KG1 (cell line): ENCODE data around the gene ZNF621.

Experiments
- DNase-seq: peaks from one replicate; lab custom pipeline; 2025; lab: John Stamatoyannopoulos, UW

ZNF621 gene

DNA sequence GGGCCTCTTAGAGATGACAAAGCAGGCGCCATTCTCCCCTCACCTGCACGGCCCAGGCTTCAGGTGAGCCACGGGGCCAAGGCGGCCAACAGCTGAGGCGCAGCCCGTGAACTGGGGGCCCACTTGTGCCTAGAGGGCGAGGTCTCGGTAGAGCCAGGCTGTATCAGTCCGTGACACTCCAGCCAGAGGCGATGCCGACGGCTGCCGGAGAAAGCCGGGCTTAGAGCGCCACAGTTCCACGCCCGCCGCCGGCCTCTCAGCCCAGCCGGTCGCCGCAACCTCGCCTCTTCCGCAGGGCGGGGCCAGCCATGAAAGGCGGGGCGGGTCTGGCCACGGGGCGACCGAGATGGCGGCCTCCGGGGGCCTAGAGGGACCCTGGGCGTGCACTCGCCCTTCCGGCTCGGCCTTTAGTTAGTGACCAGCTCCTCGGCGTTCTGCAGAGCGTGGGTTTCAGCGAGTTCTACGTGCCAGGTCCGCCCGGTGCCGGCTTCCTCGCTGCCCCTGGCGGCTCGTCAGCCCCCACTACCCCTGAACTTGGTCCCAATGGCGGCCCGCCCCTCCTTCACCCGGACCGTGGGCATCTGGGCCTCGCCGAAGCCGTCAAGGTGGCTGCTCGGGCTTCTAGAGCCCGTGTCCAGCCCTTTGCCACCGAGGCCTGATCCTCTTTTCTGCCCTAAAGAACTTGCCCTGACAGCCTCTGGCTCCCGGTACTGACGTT lies at the start of gene ZNF621:
Gene ZNF621, plus strand, starts transcription at position 393 of the 718 bp plus-strand sequence. CDS start 881 bp downstream, outside the sequence.
- DNase-seq, result peak; percentile 78

DNA sequence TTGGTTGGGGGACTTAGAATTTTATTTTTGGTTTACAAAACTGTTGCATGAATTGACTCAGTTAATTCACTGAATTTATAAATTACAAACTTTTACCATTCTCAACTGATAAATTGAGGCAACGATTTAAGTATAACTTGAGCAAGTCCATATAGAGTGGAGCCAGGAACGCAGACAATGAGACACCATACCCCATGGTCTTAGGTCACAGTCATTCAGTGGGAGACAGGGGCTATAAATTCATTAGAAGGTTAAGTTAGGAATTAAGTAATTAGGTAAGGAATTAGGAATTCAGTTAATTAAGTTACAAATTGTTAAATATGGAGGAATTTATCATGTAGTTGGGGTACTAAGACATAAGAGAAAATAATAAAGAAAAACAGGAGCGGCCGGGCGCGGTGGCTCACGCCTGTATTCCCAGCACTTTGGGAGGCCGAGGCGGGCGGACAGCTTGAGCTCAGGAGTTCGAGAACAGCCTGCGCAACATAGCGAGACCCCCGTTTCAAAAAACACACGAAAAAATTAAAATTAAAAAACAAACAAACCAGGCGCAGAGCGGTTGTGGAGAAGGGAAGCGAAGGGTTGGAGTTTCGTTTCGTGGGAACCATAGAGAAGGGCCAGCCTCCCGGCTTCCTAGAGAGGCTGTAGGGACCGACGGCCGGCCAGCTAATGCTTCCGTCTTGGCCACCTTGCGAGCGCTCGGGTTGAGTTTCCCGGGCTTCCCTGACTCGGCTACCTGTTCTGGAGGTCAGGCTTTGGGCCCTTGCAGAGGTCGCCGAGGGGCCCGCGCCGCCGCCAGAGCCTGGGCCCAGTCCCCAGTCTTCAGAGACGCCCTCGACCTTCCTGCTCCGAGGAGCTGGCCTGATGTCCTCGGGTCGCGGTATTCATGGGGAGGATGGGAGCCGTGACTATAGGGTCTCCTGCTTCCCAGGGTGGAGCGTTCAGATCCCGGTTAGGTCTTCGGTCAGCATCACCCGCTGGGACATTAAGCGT lies 48.0 kb upstream of the ZNF621 start, which contains the start of gene ZNF619:
Gene ZNF619, plus strand, starts transcription at position 645 of the 993 bp plus-strand sequence. CDS start 858 bp downstream, outside the sequence.
- DNase-seq, result peak; percentile 59

DNA sequence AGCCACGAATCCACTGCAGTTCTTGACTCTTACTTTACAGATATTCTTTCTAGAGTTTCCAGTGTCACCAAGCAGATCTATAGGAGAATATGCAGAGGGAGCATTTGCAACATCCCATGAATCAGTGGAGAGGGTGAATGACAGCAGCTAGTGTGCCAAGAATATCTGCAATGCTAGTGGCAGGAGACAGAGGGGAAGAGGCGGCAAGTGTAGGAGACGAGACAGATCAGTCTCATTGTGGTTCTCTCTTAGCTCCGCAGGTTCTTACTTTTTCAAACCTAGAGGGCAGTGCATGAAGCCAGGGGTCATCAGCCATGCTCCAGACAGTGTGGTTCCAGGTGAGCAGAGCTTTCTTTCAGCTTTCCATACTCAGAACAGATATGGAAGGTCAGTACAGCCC lies 47.1 kb upstream of the ZNF621 start:
- DNase-seq, result no peak

DNA sequence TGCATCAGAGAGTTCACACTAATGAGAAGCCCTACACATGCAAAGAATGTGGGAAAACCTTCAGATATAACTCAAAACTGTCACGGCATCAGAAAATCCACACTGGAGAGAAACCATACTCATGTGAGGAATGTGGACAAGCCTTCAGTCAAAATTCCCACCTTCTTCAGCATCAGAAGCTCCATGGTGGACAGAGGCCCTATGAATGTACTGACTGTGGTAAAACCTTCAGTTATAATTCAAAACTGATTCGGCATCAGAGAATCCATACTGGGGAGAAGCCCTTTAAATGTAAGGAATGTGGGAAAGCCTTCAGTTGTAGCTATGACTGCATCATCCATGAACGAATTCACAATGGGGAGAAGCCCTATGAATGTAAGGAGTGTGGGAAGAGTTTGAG lies 37.6 kb upstream of the ZNF621 start:
- DNase-seq, result no peak

DNA sequence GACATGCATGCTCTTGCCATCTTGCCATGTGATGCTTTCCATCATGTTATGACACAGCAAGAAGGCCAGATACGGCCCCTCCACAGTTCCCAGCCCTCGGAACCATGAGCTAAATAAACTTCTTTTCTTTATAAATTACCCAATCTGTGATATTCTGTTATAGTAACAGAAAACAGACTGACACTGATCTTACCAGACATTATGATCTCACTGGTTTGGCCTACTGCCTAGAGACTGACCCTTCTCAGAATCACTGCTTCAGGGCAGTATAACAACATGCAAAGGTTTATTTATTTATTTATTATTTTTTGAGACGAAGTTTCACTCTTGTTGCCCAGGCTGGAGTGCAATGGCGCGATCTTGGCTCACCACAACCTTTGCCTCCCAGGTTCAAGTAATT lies 33.8 kb upstream of the ZNF621 start:
- no peak for DNase-seq

DNA sequence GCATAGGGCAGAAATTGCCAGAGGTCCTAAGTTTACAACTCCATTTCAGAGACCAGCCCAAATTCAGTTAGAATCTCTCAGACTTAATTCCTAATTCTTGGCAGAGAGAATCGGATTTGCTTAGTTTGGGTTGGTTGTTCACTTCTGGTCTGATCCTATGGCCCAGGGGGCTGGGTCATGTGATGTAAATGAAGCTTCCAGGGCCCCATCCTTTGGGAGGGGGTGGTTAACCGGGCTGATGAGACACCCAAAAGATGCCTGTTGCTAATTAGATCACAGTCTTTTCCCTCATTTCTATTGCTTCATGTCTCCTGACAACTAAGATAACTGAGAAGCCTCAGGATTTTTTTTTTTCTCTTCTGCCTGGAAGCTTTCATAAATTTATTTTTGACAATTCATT lies 30.1 kb upstream of the ZNF621 start:
- DNase-seq, result no peak

DNA sequence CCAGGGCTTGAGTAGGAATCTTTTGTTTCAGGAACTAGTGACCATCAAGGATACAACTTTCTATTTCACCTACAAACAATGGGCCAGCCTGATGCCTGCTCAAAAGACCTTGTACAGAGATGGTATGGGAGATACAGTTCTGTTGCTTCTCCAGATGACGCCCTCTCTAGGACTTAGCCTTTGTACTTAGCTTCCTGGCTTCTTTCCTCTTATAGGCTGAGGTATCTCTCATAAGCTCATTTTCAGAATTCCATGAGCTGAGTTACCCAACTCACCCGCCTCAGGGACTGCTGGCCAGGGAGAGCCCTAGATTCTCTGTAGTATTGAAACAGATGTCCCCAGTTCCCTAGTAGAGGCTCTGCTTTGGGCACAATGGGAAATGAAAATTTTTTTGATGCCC lies 27.5 kb upstream of the ZNF621 start:
- no peak for DNase-seq

DNA sequence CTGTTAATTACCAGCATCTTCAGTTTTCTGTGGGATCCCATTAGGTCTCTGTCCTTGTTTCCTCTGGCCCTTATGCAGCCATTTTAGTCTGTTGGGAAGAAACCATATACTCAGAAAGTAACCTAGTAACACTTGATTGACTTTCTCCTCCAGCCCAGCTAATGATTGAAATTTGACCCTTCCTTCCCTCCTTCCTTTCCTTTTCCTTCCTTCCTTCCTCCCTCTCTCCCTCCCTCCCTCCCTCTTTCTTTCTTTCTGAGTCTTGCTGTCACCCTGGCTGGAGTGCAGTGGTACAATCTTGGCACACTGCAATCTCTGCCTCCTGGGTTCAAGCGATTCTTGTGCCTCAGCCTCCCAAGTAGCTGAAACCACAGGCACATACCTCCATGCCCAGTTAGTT lies 24.8 kb upstream of the ZNF621 start:
- no peak for DNase-seq

DNA sequence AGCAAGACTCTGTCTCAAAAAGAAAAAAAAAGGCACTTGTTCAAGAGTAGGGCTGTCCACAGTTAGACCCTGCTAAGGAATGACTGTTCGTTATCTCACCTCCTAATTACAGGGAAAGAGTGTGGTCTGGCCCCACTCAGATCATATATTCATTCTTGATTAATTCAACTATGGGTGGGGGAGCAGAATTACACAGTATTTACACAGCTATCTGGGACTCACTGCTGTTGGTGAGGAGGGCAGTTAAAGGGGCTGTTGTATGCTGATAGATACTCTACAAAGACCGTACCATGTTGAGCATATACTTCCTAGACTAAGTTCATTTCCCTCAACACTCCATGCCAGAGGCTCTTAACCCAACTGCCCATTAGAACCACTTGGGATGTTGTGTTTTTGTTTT lies 22.7 kb upstream of the ZNF621 start:
- DNase-seq, result no peak

DNA sequence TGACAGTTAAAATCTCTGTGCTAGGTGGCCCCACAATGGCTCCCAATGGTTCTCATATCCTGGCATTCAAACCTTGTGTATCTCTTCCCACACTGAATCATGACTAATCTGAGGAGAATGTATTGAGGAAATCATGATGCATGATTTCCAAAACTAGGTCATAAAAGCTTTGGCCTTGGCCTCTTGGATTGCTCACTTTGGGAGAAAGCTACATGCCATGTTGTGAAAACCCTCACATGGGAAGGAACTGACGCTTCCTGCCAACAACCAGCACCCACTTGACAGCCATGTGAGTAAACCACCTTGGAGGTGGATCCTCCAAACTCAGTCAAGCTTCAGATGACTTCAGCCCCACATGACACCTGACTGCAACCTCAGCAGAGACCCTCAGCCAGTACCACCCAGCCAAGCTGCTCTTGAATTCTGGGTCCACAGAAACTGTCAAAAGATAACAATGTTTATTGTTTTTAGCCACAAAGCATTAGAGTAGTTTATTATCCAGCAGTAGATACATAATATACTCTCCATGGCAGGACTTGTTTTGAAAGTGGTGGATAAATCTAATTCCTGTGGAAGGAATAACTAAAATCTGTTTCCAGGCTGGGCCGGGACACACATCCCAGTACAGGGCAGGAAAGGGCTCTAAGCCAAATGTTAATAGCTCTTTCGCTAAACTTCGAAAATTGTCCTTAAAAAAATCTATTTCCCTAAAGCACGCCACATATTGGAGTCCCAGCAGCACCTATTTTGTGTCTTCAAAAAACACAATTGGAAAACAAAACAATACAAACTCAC lies 19.9 kb upstream of the ZNF621 start:
- DNase-seq, result no peak

DNA sequence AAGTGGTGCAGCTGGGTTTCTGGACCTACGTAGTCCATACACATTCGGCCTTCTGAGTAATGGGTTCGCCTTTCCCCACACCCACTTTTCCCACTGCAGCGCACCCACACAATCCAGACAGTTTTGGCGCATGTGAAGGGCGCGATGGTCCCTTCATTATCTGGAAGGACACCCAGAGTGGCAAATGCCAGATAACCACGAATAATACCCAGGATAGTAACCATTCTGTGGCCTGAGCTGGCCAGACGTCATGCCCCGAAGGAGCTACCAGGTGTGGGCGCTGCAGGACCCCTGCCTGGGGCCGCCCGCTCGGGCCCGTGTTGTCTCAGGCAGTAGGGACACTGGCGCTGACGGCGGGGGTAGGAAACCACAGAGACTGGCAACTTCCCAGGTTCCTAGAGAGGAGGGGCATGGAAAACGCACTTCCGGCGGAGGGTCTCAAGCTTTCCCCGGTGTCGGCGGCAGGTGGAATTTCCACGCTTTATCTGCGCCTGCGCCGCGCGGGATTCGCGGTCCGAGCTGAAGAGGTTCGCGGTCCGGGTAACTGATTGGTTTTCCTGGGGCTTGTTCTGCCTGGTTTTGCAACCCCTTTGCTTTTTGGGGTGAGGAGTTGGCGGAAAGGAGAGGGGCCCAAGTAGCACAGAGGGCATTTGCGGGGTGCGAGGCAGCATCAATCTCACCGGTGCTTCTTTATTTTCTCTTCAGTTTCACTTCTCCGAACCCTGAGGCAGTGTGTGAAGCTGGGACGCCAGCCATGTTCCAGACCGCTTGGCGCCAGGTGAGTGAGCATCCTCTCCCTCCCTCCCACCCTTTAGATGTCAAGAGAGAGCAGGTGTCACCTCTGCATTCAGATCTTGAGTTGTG lies 18.9 kb upstream of the ZNF621 start, which contains the start of gene ZNF620:
Gene ZNF620, plus strand, starts transcription at position 441 of the 864 bp plus-strand sequence. Its CDS starts 314 bp downstream, at position 755.
- DNase-seq, result no peak

DNA sequence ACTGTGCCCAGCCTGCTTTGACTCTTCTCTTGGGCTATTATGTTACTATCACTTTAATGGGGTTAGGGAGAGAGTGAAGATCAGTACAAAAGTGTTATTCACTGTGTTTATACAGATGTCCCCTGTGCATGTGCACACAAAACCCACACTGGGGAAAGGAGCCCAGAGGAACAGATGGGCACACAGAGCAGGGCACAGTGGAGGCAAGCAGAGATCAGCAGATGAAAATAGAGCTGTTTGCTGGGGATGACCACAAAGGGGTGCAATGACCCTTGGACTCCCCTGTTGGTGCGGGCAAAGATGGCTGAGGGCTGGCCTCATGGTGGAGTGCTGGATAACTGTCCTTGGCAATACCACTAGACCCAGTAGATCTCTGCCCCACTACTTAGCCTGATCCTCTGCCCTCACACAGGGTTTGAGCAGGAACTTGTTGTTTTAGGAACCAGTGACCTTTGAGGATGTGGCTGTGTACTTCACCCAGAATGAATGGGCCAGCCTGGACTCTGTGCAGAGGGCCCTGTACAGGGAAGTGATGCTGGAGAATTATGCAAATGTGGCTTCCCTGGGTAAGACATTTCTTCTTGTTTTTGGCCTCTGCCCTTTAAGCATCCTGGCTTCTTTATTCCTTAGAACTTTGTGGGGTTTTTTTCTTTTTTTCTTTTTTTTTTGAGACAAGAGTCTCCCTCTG lies 13.6 kb upstream of the ZNF621 start:
- DNase-seq, result no peak

DNA sequence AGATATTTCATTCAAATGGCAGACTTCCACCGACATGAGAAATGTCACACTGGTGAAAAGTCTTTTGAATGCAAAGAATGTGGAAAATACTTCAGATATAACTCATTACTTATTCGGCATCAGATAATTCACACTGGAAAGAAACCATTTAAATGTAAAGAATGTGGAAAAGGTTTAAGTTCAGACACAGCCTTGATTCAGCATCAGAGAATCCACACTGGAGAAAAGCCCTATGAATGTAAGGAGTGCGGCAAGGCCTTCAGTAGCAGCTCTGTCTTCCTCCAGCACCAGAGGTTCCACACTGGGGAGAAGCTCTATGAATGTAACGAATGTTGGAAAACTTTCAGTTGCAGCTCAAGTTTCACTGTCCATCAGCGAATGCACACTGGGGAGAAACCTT lies 8.6 kb upstream of the ZNF621 start:
- no peak for DNase-seq

DNA sequence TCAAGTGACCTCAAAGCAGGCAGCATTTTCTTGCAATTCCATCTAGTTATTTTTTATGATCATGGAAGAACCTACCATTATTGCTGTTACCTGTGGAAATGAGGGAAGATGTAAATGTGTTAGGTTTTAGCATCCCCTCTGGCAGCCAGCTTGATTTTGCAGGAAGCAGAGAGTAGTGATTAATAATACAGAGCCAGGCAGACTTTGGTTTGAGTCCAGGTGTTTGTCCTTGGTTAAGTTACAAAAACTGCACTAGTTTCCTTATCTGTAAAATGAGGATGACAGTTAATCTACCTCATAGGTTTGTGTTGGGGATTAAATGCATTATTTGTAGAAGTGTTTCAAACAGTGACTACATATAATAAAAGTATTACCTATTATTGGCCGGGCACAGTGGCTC lies 6.7 kb upstream of the ZNF621 start:
- DNase-seq, result no peak

DNA sequence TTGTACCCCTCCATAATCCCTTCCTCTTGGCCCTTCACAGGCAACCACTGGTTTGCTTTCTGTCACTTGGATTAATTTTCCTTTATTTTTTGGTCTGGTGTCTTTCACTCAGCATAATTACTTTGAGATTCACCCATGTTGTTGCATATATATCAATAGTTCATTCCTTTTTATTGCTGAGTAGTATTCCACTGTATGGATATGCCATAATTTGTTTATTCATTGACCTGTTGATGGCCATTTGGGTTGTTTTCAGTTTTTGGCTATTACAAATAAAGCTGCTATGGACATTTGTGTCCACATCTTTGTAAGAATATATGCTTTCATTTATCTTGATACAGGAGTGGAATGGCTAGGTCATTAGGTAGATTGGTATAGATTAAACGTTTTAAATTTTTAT lies 5.9 kb upstream of the ZNF621 start:
- DNase-seq, result no peak

DNA sequence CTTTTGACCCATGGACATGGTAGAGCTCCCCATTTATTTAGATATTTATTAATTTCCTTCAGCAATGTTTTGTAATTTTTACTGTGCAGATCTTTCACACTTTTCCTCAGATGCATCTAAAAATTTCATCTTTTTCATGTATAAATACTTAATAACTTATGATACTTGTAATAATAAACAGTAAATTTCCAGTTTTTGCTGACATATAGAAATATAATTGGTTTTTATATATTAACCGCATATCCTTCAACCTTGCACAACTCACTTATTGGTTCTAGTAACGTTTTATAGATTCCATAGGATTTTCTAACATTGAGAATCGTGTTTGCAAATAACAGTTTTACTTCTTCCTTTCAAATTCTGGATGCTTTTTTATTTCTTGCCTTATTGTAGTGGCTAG lies 3.5 kb upstream of the ZNF621 start:
- DNase-seq, result no peak

DNA sequence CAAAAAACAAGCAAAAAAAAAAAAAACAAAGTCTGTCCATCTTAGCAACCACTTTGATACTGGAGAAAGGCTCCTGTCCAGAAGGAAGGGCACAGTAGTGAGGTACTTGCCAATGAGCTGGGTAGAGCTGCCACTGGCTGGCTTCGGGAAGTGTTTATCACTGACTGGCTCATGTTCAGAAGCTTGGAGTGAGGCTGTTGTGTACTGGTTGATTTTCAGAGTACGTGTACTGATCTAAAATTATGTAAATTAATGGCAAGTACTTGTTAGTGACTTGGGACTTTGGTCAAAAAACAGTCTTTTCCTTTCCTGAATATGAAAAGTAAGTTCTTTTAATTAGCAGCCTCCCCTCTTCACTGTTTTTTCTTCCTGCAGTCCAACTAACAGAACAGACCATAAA lies 979 bp upstream of the ZNF621 start:
- no peak for DNase-seq

DNA sequence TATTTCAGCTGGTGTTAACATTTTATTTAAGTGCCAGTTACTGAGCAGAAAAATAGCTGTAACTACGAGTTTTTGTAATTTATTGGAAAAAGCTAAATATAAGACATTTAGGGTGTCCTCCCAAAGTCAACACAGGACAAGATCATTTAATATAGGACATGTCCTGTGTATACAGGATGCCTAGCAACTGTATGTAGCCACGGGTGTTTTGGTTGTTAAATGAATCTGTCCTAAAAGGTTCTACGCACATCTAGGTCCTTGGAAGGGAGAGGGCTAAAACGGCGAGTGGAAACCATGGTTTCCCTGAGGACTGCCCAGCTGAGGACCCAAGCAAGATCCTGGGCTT lies 565 bp upstream of the ZNF621 start:
- no peak for DNase-seq

DNA sequence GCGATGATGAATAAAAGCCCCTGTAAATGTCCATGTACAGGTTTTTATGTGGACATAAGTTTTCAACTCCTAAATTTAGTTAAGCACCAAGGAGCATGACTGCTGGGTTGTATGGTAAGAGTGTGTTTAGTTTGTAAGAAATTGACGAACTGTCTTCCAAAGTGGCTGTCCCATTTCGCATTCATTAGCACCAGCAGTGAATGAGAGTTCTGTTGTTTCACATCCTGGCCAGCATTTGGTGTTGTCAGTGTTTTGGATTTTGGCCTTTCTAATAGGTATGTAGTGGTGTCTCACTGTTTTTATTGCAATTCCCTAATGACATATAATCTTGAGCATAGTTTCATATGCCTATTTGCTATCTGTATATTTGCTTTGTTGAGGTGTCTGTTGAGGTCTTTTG lies 3.7 kb downstream of the ZNF621 start:
- no peak for DNase-seq

DNA sequence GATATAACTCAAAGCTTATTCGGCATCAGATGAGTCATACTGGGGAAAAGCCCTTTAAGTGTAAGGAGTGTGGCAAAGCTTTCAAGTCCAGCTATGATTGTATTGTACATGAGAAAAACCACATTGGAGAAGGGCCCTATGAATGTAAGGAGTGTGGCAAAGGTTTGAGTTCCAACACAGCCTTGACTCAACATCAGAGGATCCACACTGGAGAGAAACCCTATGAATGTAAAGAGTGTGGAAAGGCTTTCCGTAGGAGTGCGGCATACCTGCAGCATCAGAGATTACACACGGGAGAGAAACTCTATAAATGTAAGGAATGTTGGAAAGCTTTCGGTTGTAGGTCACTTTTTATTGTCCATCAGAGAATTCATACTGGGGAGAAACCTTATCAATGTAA lies 7.5 kb downstream of the ZNF621 start:
- DNase-seq, result no peak

DNA sequence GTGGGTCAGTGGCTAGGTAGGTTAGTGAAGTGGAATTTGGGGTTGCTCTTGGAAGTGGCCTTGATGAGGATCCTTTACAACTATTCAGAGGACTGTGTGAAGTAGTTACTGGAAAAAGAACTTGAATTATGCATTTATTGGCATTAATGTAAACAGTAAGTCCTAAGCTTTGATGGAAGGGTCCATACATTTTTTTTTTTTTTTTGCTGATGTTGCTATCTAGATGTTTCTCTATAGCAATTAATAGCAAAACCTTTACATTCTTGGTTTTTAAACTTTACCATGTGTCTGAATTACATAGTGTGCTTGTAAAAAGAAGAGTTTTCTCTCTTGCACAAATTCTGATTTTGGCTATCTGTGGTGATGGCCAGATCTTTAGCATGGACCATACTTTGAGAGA lies 9.5 kb downstream of the ZNF621 start:
- DNase-seq, result no peak
